Mononuclear cell (primary cell): ENCODE results near the gene PREB. TPM values are rescaled to one million over a fixed set of nuclear protein-coding genes. Genes with fewer than 3 reads are reported as not detected.

Experiments
- H3K27me3 ChIP-seq: 2 replicates; pipeline ENCODE4 v1.6.0; 2011; ENCODE audit warnings: low read length, control low read depth; ENCODE audit not compliant: insufficient read depth
- H3K4me1 ChIP-seq: 2 replicates; pipeline ENCODE4 v1.5.1; 2011; ENCODE audit warnings: mild to moderate bottlenecking, low read length, control low read depth; ENCODE audit not compliant: insufficient read depth
- H3K4me3 ChIP-seq: 2 replicates; pipeline ENCODE4 v1.5.1; 2011; ENCODE audit warnings: mild to moderate bottlenecking, low read length, moderate library complexity
- H3K9me3 ChIP-seq: 2 replicates; pipeline ENCODE4 v1.5.1; 2011; ENCODE audit warnings: low read depth, mild to moderate bottlenecking, control low read depth, low read length
- total RNA-seq: library from RNA; depleted of rRNA; stranded (reverse); fragments of >200 nt; gene quantifications from one replicate; pipeline ENCODE4 v1.2.3, GENCODE V29; 2012

The PREB gene
- total RNA-seq, 1 donor: 11.0 TPM

DNA sequence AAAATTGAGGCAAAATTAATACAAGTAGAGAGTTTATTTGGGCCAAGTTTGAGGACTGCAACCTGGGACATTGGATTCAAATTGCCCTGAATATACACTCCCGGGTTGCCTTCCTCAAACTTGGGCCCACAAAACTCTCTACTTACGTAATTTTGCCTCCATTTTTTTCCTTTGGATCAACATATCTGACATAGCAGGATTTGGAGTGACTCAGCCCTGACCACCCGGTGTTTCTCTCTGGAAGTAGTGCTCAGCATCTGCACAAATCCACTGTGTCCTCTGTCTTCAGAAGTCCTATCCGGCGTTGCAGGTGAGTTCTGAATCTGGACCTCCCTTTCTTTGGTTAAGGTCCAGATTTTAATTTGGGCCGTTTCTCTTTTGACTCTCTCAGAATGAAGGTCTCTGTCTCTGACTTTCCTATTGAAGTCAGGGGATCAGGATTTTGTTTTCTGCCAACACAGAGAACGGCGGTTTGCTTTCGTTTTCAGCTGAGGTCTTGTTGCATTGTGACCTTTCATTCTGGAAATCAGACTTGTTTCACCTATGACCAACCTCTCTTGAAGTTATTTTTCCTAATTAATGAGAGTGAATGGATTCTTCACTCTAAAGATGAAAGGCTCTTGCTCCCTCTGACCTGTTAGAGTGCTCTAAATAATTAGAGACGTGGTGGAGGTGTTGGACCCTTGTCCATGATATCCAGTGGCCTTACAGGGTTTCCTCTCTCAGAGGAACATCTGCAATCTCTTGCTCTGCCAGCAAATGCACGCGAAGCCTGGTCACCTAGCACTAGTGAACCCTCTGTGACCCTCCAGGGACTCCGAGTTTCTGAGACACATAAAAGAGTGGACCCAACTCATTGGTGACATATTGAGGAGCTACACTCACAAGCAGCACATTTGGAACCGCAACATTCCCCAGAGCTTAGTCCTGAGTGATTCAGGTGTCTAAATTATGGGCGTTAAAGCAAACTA, 28.0 kb upstream of the PREB start:
- H3K27me3 ChIP-seq: no peaks in the 10 kb centered on the region

DNA sequence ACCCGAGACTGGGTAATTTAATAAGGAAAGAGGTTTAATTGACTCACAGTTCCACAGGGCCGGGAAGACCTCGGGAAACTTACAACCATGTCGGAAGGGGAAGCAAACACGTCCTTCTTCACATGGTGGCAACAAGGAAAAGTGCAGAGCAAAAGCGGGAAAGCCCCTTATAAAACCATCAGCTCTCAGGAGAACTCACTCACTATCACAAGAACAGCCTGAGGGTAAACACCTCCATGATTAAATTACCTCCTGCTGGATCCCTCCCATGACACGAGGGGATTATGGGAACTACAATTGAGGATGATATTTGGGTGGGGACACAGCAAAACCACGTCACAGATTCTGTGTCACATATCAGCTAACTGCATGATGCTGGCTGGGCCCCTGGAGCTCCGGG, 25.8 kb upstream of the PREB start:
- H3K27me3 ChIP-seq: no peaks in the 10 kb centered on the region
- H3K4me1 ChIP-seq: no peaks in the 10 kb centered on the region
- H3K9me3 ChIP-seq: no peaks in the 10 kb centered on the region
- no peak overlapping the region for H3K4me3 ChIP-seq

More for the DNA sequence above, 28.0 kb upstream of the PREB start:
- H3K4me1 ChIP-seq: no peaks in the 10 kb centered on the region
- H3K9me3 ChIP-seq: no peaks in the 10 kb centered on the region
- no peak overlapping the region for H3K4me3 ChIP-seq

DNA sequence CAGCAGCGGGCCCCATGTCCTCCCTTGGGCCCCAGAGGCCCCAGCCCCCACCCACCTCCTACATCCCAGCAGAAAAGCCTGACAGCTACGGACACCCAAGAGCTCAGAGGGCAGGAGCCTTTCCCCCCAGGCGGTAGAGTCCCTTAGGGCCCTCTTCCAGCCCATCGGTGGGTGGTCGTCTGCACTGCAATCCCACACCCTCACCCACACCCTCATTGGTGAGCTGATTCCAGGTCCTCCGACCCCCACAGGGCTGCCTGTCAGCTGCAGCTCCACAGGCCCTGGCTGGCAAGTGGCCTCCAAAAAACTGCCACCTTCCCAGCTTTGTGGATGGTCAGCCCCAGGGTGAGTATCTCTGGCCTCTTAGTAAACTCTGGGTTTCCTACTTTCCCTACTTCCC, 24.8 kb upstream of the PREB start:
- no peak overlapping the region for H3K4me3 ChIP-seq
- H3K27me3 ChIP-seq: no peaks in the 10 kb centered on the region
- no peaks in the 10 kb centered on the region for H3K4me1 ChIP-seq
- H3K9me3 ChIP-seq: no peaks in the 10 kb centered on the region

DNA sequence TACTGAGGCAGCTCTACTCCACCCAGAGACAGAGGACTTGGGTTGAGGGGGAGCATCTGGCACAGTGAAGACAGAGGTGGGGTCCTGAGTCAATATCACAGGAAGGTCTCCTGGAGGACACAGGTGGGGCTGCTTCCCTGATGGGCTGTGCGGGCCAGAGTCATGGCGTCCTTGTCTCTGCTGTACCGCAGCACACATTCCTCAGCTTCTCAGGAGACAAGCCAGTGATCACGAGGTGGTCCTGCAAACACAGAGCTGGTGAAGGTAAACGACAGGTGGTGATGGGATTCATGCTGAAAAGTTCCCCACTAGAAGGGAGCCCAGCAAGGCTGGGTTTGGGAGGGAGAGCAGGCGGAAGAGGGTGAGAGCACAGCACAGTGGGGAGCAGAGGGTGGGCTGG, 24.0 kb upstream of the PREB start:
- Histone ChIP-seq H3K4me1 (no peaks in the 10 kb centered on the region), H3K4me3 (no peak overlapping the region), H3K27me3 (no peaks in the 10 kb centered on the region), H3K9me3 (no peaks in the 10 kb centered on the region)

GRCh38 chr2:27155069-27155520, 20.7 kb upstream of the PREB start:
- H3K4me1 ChIP-seq: no peaks in the 10 kb centered on the region
- H3K4me3 ChIP-seq: no peak overlapping the region
- no peaks in the 10 kb centered on the region for H3K27me3 ChIP-seq
- no peaks in the 10 kb centered on the region for H3K9me3 ChIP-seq

GRCh38 chr2:27154488-27154887, 20.1 kb upstream of the PREB start:
- Histone ChIP-seq H3K9me3 (no peaks in the 10 kb centered on the region), H3K27me3 (no peaks in the 10 kb centered on the region), H3K4me3 (no peak overlapping the region), H3K4me1 (no peaks in the 10 kb centered on the region)

GRCh38 chr2:27152796-27153464, 18.5 kb upstream of the PREB start:
- no peaks in the 10 kb centered on the region for H3K27me3 ChIP-seq
- no peaks in the 10 kb centered on the region for H3K9me3 ChIP-seq
- no peak overlapping the region for H3K4me3 ChIP-seq
- H3K4me1 ChIP-seq: no peaks in the 10 kb centered on the region

DNA sequence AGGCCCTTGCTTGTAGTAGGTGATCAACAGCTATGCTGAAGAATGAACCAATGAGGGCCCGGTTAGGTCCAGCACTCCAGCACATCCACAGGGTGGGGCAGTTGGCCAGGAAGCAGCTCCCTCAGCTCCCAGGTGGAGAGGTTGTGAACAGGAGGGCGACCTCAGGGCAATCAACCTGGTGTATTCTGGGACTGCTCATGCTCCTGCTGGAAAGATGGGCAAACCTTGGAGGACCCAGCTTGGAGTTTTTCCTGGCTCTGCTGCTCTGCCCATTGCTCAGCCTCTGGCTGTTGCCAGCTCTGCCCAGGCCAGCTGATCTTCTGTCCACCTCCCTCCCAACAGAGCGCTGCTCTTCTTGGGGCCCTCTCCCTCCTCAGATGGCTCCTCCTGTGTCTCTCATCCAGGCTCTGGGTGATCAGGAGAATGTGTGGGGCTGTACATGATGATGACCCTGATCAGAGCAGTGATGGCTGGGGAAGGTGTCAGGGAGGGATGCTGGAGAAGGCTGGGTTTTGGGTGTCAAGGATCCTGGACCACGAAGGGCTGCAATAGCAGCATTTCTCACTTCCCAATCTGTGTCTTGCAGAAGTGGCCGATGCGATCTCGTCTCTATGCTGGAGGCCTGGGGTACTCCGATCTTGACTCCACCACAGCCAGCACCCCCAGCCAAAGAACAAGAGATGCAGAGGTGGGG, 17.8 kb upstream of the PREB start:
- Histone ChIP-seq H3K4me3 (no peak overlapping the region), H3K9me3 (no peaks in the 10 kb centered on the region), H3K27me3 (no peaks in the 10 kb centered on the region), H3K4me1 (no peaks in the 10 kb centered on the region)

- H3K27me3 ChIP-seq: no peaks in the 10 kb centered on the region
- no peaks in the 10 kb centered on the region for H3K9me3 ChIP-seq
- H3K4me3 ChIP-seq: no peak overlapping the region
- H3K4me1 ChIP-seq: no peaks in the 10 kb centered on the region
Observed at GRCh38 chr2:27150639-27151230, 16.3 kb upstream of the PREB start.

DNA sequence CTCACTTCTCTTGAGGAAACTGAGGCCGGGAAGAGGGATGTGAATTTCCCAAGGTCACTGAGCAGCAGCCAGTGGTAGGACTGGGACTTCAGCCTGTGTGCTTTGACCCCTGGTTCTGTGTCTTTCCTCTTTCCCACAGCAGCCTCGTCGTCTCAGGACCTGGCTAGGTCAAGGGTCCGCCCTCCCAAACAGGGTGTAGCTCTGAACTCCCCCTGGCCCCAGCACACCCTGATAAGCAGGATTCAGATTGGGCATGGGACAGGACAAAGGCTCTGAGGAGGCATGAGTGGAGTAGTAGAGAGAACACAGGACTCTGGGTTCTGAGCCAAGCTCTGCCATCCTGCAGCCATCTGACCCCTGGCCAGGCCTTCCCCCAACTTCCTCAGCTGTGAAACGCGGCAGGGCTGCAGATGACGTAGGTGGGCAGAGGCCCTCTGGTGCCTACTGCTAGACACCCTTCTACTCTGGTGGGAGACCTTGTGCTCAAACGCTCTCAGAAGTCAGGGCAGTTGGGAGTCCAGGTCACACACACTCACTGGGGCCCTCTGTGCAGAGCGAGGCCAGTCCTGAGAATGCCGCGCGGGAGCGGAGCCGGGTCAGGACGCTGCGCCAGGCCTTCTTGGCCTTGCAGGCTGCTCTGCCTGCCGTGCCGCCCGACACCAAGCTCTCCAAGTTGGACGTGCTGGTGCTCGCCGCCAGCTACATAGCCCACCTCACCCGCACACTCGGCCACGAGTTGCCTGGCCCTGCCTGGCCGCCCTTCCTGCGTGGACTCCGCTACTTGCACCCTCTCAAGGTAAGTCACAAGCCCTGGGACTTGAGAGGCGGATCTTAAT, 15.4 kb upstream of the PREB start:
- Histone ChIP-seq H3K4me1 (no peaks in the 10 kb centered on the region), H3K9me3 (no peaks in the 10 kb centered on the region), H3K4me3 (no peak overlapping the region)

GRCh38 chr2:27148801-27149439, 14.5 kb upstream of the PREB start, which contains the start of gene TCF23:
TCF23 (plus strand) TSS chr2:27149004; CDS start chr2:27149134, 130 bp downstream.
- no peaks in the 10 kb centered on the region for H3K9me3 ChIP-seq
- no peak within 1 kb of the TSS for H3K4me3 ChIP-seq
- no peaks in the 10 kb centered on the region for H3K4me1 ChIP-seq
- H3K27me3 ChIP-seq: no peaks in the 10 kb centered on the region

More for the DNA sequence above, 15.4 kb upstream of the PREB start:
- H3K27me3 ChIP-seq: no peaks in the 10 kb centered on the region

DNA sequence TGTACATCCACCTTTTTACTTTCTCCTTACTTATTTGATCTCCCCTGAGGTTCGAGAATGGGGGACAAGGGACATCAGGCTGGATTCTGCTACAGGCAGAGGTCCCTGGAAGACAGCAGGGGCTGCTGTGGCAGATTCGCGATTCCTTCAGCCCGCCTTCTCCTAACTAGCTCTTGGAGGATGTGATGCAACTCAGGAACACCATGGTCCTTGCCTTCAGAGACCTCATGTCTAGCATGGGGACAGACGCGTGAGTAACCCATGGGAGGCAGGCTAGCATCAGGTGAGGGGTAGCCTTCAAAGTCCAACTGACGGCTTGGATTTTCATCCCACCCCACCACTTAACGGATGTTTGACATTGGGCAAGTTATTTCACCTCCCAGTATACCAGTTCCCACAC, 13.5 kb upstream of the PREB start:
- no peaks in the 10 kb centered on the region for H3K27me3 ChIP-seq
- H3K4me3 ChIP-seq: no peak overlapping the region
- no peaks in the 10 kb centered on the region for H3K9me3 ChIP-seq
- H3K4me1 ChIP-seq: no peaks in the 10 kb centered on the region

DNA sequence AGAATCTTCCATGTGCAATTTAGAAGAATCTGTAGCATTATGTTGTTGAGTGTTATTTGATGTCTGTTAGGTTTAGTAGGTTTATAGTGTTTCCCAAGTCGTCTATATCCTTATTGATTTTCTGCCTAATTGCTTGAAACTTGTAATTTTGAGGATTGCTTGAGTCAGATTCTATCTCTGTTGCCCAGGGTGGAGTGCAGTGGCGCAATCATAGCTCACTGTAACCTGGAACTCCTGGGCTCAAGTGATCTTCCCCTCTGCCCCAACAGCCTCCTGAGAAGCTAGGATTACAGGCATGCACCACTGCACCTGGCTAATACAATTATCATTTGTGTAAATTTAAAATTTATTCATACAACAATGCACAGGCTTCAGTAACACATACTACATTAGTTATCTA, 11.2 kb upstream of the PREB start:
- Histone ChIP-seq H3K9me3 (no peaks in the 10 kb centered on the region), H3K27me3 (no peaks in the 10 kb centered on the region), H3K4me1 (no peaks in the 10 kb centered on the region), H3K4me3 (no peak overlapping the region)

DNA sequence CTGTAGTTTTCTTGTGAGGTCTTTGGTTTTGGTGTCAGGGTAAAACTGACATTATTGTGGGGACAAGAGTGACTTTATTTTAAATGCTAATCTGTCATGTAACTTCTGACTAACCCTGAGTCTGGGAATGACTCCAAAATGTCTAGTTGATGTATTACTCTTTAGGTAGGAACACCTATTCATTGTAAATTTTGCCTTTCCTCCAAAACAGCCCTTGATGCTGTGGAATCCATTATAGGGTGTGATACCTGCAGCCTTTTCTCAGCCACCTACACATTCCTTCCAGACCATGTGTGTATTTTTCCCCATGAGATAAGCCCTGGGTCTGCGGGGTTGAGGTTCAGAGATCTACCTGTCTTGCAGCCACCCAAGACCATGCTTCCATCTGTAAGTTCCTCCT, 8.8 kb upstream of the PREB start:
- Histone ChIP-seq H3K4me3 (no peak overlapping the region), H3K9me3 (no peaks in the 10 kb centered on the region), H3K4me1 (no peaks in the 10 kb centered on the region), H3K27me3 (no peaks in the 10 kb centered on the region)
